ENCODE results near the gene SEMA4G.

SEMA4G gene

DNA sequence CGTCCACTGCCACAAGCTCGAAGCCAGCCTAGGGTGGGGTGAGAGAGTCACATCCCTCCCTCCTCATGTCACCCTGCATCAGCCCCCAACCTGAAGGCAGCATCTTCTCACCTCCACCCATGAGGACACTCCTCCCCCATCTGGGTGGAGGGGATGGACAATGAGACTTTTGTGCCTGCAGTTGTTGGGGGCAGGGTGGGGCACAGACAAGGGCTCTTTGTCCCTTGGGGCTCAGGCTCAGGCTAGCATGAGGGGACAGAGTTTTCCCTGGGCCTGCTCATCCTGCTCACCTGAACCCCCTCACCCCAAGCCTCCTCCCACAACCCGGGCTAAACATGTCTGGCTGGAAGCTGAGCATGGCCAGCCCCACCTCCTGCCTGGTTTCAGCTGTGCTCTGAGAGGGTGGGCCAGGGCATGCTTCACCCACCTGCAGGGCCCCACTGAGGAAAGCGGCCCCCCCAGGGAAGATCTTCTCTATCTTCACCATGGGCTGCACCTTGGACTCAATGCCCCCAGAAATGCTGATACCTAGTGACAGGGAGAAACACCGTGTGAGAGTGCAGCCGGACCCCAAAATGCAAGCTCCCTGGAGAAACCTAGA lies 39.6 kb downstream of the SEMA4G start:
- no peak for DNase-seq

DNA sequence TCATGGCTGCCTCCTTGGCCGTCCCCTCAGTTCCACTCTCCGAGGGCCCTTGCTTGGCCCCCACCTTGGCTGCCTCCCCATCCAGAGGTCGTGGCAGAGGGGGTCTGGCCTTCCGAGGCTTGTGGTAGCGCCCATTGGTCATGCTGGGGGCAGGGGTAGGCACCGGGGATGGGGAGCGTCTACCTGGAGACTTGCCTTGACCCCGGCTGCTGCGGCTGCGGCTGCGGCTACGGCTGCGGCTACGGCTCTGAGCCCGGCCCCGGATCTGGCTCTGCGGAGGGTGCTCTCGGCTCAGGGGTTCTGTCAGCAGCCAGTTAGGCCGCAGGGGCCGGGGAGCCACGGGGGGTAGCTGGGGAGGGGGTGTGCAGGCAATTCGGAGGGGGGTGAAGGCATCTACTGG lies 41.0 kb downstream of the SEMA4G start:
- no peak for DNase-seq

DNA sequence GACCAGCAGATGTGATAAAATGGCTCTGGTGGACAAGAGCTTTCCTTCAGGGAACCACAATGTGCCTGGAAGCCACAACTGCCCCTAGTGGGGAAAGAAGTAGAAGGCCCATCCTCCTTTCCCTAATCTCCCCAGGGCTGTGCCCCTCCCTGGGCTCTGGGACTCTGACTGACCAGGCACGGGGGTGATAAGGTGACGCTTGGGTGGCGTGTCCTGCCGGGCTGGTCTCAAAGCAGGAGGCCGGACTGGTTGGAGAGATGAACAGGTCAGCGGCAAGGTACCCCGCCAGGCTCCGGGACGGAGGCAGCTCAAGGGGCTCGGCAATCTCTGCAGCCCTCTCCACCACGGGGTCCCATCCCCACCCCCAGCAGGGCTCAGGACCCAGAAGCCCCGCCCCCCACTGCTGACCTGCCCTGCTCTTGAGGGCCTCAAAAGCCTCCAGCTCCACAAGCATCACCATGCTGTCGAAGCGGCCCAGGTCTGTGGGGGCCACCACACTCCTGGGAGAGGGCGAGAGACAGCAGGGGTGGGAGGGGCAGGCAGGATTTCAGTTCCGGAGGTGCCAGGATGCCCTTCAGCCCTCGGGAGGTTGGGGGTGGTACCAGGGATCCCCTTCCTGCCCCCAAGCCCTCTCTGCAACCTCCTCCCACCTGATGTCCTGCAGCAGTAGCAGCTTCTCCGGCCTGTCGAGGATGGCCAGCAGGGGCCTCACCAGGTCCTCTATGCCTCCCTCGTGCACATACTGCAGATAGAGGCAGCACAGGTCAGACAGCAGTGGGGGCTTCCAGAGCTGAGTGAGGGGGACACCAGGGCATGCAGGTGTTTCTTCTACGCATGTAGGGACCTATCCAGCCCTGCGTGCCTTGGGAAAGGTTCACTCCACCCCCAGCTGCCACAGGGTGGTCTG lies 42.5 kb downstream of the SEMA4G start:
- no peak for DNase-seq

DNA sequence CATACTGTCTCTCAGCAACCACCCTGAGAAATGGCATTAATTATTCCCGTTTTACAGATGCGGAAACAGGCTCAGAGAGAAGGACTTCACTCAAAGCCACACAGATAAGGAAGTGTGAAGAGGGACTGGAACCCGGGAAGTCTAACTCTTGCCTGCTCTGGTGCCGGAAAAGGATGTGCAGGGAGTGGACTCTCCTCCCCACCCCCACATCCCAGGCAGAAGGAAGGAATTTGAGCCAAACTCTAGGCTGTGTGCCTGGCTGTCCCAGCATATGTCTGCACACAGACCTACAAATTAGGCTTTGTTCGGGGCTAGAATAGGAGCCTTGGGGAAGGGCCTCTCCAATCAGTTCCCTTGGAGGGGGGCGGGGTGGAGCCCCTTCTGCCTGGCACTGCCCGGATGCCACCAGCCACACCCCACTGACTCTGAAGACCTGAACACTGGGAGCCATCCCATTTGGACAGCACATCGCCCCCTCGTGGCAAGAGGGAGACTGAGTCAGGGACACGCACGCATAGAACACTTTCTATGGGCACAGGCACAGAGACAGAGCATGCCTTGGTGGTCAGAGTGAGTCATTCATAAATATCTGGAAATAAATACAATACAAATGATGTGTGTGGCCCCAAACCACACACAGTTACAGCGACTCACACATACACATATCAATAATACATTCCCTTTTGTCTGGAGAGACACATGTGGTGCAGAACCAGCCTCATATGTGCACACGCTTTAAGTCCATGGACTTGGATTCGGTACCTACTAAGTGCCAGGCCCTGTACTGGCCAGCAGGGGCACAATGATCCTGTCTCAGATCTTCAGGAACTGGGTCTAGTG lies 43.4 kb downstream of the SEMA4G start:
- DNase-seq, result peak; percentile 21

DNA sequence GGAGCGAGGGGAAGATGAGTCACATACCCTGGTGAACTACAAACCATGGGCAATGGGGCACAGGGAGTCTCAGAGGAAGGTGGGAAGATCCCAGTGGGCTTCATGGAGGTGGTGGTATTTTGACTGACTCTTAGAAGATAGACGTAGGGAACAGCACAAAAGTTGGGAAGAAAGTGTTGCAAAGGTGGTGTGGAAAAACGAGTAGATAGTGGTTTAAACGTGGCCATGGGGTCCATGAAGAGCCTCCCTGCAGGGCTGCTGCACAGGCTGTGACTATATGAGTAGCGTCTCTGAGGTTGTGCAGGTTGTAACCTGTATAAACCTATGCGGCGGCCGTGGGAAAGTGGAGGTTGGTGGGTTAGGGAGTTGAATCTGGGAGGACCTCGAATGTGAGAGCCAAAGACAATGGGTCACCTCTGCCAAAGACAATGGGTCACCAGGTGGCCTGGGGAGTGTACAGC lies 44.1 kb downstream of the SEMA4G start:
- DNase-seq, result no peak

DNA sequence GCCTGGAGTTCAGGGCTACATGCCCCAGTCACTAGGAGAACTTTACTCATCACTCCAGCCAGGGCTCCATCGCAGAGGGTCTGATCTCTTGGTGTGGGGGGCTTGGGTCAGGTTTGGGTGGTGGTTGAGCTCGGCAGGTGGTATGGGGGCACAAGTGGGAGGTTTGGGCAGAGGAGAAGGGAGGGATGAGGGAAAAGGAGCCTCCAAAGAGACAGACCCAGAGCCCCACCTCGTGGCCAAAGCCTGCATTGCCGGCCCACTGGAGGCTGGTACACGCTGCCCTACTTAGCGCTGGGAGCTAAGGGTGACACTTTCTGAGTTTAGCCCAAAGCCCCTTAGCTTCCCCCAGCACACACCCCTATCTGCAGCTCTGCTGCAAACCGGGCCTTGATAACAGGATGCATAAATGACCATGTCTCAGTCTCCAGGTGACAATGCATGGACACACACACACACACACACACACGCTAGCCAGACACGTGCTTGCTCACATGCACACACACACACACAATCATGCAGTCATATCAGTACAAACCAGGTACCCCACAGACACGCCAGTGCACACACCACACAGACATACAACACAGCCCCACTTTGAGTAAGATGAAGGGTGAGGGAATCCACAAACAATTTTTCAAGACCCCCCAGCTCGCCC lies 45.1 kb downstream of the SEMA4G start:
- DNase-seq, result peak; percentile 18

DNA sequence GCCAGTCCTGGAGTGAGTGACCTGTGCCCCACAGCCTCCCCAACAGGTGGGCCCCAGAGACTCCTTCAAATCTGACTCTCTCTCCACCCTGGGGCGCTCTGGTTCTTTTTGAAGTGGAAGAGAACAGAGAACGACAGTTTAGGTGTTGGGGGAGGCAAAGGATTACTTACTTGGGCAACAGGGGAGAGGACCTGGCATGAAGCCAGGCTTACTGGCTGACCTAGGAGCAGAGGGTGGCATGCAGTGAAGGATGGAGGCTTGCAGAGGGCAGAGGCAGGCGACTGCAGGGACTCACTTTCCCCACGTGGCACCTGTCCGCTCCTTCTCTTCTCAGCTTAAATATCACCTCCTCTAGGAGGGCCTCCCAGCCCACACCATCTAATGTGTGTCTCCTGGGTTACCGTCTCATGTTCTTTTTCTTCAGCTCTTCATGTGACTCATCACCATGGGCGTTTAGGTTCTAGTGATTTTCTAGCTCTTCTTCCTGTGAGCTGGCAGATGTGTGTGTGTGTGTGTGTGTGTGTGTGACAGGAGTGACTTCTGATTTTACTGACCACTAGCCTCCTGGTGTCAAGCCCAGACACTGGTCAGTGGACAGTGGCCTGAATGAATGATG lies 45.8 kb downstream of the SEMA4G start:
- no peak for DNase-seq

DNA sequence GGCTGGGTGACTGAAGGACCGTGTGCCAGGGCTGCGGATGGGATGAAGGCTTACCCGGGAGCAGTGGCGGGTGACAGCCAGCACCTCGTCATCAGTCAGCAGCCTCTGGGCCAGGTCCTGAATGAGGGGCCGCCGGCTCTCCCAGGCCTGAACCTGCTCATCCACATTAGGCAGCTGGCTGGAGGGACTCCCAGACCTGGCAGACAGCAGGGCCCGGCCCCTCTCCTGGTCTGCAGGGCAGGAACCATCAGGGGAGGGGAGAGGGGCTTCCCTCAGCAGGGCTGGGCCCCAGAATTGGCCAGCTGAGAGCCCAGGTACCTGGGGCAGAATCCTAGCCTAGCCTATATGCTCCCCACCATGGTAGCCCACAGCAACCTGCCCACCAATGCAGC lies 46.3 kb downstream of the SEMA4G start:
- no peak for DNase-seq

DNA sequence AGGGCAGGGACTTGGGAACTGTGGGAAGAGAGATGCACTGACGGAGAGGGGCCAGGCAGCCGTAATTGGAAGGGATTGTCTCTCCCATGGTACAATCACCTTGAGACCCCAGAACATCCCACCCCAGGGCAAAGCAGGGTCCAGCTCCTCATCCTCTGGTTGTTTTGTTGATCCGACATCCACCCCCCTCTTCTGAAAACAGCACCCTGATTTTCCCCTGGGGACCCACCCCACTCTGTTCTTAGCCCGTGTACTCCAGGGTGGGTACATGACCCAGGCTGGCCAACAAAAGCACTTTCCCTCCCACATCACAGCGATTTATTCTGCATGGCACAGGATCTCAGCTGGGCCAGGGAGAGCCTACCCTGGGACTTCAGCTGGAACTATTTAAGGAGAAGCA lies 47.5 kb downstream of the SEMA4G start:
- no peak for DNase-seq

DNA sequence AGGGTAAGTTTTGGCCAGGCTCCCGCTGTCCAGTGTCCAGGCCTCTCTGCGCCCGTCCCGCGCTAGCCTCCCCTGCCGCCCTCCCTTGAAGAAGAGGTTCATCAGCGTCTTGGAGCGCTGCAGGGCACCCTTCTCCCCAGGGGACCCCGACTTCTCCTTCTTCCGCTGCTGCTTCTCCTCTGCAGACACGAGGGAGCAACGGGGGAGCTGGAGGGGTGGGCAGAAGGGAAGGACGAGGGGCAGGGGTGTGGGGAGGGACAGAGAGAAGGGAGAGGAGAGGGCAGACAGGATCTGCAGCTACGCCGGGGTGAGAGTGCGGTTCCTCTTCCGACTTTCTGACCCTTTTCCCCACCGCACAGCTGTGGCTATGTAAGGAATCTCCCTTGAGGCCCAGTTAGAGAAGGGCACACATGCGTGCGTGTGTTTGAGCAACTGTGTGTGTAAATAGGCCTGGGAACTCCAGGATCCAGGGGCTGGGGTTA lies 48.9 kb downstream of the SEMA4G start:
- DNase-seq, result no peak

DNA sequence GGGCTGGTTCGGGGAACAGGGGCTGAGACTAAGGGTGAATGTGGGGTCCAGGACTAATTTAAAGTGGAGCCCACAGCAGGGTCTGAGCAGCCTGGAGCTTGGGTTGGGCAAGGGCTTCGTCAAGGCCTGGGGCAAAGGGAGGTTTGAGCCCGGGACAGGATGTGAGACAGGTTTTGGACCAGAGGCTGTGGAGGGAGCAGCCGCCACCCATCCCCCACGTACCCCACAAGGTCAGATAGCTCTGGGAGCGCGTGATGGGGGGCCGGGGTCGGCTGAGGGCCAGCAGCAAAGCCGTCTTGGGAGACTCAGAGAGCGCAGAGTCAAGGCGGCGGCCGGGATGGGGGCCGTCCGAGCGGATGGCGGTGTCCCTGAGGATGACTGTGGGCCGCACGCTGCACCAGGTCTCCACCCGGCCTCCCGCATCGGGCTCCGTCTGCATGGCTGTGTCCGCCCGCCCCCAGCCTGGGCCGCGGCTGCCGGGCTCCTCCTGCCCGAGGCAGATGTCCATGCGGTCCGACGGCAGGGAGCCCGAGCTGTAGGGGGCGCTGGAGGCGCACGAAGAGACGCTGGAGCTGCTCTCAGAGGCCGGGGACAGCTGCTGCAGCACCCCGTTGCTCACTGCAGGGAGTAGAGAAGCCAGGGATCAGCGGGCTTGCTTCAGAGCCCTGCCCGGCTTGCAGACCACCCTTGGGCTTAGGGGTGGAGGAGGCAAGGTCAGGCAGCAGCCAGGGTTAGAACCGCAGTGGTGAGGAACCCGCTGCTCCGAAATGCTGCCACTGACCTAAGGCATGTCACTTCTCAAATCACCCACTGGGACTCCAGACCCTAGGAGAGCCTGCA lies 49.5 kb downstream of the SEMA4G start:
- peak; percentile 27 for DNase-seq

All from DMS79 treated with DMSO at 0.1 percent for 48 hours (cell line).